Gastrocnemius medialis (tissue), 4 donors: ENCODE results near the gene TRH.

Source experiments
- POLR2A ChIP-seq, 2 donors: fragments of 450-650 bp; IDR thresholded peaks; one replicate each; pipeline ENCODE4 v1.6.1; 2017; ENCODE audit warnings: antibody characterized with exemption in 2 of 2, mild to moderate bottlenecking in 2 of 2, moderate library complexity in 2 of 2
- TF ChIP-seq, protein P1 (sequence below), 5 experiments: fragments of 450-650 bp in 3 of 5; fragments of 200-600 bp in 2 of 5; sonication (generic) in 2 of 5; IDR thresholded peaks in 4 of 5; conservative IDR thresholded peaks in 1 of 5; 1 replicate in 4 of 5; 2 replicates in 1 of 5; pipeline ENCODE4 v1.5.1; 2016 to 2019; ENCODE audit warnings: antibody characterized with exemption in 5 of 5, mild to moderate bottlenecking in 3 of 5, moderate library complexity in 3 of 5

GRCh38 chr3:129974833-129975704, 549 bp downstream of the TRH start:
- TF ChIP-seq POLR2A (IDR thresholded peaks at IDR 0.05), result no peak
- TF ChIP-seq, protein P1, sequence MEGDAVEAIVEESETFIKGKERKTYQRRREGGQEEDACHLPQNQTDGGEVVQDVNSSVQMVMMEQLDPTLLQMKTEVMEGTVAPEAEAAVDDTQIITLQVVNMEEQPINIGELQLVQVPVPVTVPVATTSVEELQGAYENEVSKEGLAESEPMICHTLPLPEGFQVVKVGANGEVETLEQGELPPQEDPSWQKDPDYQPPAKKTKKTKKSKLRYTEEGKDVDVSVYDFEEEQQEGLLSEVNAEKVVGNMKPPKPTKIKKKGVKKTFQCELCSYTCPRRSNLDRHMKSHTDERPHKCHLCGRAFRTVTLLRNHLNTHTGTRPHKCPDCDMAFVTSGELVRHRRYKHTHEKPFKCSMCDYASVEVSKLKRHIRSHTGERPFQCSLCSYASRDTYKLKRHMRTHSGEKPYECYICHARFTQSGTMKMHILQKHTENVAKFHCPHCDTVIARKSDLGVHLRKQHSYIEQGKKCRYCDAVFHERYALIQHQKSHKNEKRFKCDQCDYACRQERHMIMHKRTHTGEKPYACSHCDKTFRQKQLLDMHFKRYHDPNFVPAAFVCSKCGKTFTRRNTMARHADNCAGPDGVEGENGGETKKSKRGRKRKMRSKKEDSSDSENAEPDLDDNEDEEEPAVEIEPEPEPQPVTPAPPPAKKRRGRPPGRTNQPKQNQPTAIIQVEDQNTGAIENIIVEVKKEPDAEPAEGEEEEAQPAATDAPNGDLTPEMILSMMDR (IDR thresholded peaks at IDR 0.05 in 4 of 5, conservative IDR thresholded peaks at IDR 0.05 in 1 of 5), result no peak
